ENCODE measurements around the gene FTSJ3. TPM values are rescaled to one million over a fixed set of nuclear protein-coding genes. Genes with fewer than 3 reads are reported as not detected.

The FTSJ3 gene
- total and polyA plus RNA-seq, 2 of the 13 experiments (the other 11 are each of a cell fraction or from before 2014, with no cell fraction given) = 26.0 to 64.2 TPM

- peak; percentile 97 for TF ChIP-seq ZNF563 (CRISPR knock-in tag; IDR thresholded peaks at IDR 0.05)
- peak; percentile 92 for TF ChIP-seq ZNF749 (CRISPR knock-in tag; IDR thresholded peaks at IDR 0.05; ENCODE audit: borderline replicate concordance)
- TF ChIP-seq ZNF207 (IDR thresholded peaks at IDR 0.05; ENCODE audit: borderline replicate concordance) = no peak
- peak; percentile 22 for TF ChIP-seq ZNF510 (CRISPR knock-in tag; IDR thresholded peaks at IDR 0.05; ENCODE audit: low read depth)
- peak; percentile 98 for TF ChIP-seq SALL2 (CRISPR knock-in tag; IDR thresholded peaks at IDR 0.05)
- no peak for TF ChIP-seq ZNF569 (CRISPR knock-in tag; IDR thresholded peaks at IDR 0.05; ENCODE audit: borderline replicate concordance)
- peak; percentile 93 for TF ChIP-seq ZNF781 (CRISPR knock-in tag; IDR thresholded peaks at IDR 0.05; ENCODE audit: borderline replicate concordance, not compliant biosample characterization)
- no peak; the same call in 1 of the 2 replicates for TF ChIP-seq IRF1 (CRISPR knock-in tag; IDR thresholded peaks at IDR 0.05; ENCODE audit: low read depth)
- TF ChIP-seq, protein P1, sequence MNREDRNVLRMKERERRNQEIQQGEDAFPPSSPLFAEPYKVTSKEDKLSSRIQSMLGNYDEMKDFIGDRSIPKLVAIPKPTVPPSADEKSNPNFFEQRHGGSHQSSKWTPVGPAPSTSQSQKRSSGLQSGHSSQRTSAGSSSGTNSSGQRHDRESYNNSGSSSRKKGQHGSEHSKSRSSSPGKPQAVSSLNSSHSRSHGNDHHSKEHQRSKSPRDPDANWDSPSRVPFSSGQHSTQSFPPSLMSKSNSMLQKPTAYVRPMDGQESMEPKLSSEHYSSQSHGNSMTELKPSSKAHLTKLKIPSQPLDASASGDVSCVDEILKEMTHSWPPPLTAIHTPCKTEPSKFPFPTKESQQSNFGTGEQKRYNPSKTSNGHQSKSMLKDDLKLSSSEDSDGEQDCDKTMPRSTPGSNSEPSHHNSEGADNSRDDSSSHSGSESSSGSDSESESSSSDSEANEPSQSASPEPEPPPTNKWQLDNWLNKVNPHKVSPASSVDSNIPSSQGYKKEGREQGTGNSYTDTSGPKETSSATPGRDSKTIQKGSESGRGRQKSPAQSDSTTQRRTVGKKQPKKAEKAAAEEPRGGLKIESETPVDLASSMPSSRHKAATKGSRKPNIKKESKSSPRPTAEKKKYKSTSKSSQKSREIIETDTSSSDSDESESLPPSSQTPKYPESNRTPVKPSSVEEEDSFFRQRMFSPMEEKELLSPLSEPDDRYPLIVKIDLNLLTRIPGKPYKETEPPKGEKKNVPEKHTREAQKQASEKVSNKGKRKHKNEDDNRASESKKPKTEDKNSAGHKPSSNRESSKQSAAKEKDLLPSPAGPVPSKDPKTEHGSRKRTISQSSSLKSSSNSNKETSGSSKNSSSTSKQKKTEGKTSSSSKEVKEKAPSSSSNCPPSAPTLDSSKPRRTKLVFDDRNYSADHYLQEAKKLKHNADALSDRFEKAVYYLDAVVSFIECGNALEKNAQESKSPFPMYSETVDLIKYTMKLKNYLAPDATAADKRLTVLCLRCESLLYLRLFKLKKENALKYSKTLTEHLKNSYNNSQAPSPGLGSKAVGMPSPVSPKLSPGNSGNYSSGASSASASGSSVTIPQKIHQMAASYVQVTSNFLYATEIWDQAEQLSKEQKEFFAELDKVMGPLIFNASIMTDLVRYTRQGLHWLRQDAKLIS (CRISPR knock-in tag; IDR thresholded peaks at IDR 0.05) = peak; percentile 88
- no peak for TF ChIP-seq NFE2L1 (CRISPR knock-in tag; IDR thresholded peaks at IDR 0.05; ENCODE audit: borderline replicate concordance)
- no peak for TF ChIP-seq ZNF343 (CRISPR knock-in tag; IDR thresholded peaks at IDR 0.05)
- no peak; the same call in none of the 2 replicates for TF ChIP-seq ZNF160 (CRISPR knock-in tag; IDR thresholded peaks at IDR 0.05)
- TF ChIP-seq THYN1 (CRISPR knock-in tag; IDR thresholded peaks at IDR 0.05; ENCODE audit: borderline replicate concordance, low read depth) = no peak; the same call in 1 of the 2 replicates
- peak; percentile 53 for TF ChIP-seq IKZF4 (CRISPR knock-in tag; IDR thresholded peaks at IDR 0.05; ENCODE audit: borderline replicate concordance, low read depth, not compliant biosample characterization)
- TF ChIP-seq, protein P2, sequence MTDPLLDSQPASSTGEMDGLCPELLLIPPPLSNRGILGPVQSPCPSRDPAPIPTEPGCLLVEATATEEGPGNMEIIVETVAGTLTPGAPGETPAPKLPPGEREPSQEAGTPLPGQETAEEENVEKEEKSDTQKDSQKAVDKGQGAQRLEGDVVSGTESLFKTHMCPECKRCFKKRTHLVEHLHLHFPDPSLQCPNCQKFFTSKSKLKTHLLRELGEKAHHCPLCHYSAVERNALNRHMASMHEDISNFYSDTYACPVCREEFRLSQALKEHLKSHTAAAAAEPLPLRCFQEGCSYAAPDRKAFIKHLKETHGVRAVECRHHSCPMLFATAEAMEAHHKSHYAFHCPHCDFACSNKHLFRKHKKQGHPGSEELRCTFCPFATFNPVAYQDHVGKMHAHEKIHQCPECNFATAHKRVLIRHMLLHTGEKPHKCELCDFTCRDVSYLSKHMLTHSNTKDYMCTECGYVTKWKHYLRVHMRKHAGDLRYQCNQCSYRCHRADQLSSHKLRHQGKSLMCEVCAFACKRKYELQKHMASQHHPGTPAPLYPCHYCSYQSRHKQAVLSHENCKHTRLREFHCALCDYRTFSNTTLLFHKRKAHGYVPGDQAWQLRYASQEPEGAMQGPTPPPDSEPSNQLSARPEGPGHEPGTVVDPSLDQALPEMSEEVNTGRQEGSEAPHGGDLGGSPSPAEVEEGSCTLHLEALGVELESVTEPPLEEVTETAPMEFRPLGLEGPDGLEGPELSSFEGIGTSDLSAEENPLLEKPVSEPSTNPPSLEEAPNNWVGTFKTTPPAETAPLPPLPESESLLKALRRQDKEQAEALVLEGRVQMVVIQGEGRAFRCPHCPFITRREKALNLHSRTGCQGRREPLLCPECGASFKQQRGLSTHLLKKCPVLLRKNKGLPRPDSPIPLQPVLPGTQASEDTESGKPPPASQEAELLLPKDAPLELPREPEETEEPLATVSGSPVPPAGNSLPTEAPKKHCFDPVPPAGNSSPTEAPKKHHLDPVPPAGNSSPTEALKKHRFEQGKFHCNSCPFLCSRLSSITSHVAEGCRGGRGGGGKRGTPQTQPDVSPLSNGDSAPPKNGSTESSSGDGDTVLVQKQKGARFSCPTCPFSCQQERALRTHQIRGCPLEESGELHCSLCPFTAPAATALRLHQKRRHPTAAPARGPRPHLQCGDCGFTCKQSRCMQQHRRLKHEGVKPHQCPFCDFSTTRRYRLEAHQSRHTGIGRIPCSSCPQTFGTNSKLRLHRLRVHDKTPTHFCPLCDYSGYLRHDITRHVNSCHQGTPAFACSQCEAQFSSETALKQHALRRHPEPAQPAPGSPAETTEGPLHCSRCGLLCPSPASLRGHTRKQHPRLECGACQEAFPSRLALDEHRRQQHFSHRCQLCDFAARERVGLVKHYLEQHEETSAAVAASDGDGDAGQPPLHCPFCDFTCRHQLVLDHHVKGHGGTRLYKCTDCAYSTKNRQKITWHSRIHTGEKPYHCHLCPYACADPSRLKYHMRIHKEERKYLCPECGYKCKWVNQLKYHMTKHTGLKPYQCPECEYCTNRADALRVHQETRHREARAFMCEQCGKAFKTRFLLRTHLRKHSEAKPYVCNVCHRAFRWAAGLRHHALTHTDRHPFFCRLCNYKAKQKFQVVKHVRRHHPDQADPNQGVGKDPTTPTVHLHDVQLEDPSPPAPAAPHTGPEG (CRISPR knock-in tag; IDR thresholded peaks at IDR 0.05) = peak; percentile 95
- TF ChIP-seq AHR (CRISPR knock-in tag; IDR thresholded peaks at IDR 0.05) = peak; percentile 28
- TF ChIP-seq ZBTB7A (CRISPR knock-in tag; IDR thresholded peaks at IDR 0.05) = peak; percentile 54; the same call in 1 of the 2 replicates
- no peak for TF ChIP-seq FOXC1 (CRISPR knock-in tag; IDR thresholded peaks at IDR 0.05; ENCODE audit: borderline replicate concordance)
These were observed 15.3 kb upstream of the FTSJ3 start, which contains the start of gene SMARCD2 (continued) for GRCh38 chr17:63842540-63843386.

Measured in HepG2 (cell line).